HG02840 (cell line): ENCODE results near the gene INAFM2.
A peak's percentile ranks its signal among the peaks of the same experiment; 100 is the strongest.

Experiments used
- ATAC-seq: cut with Tn5 transposase; IDR thresholded peaks from one replicate; pipeline ENCODE4 v1.9.1; 2021; ENCODE audit warnings: mild to moderate bottlenecking, moderate library complexity, moderate number of reproducible peaks; ENCODE audit not compliant: unreplicated experiment, low FRiP score

INAFM2 gene

GRCh38 chr15:40354408-40355171 lies 31.1 kb downstream of the INAFM2 start:
- no peak for ATAC-seq

GRCh38 chr15:40355976-40356585 lies 32.6 kb downstream of the INAFM2 start:
- no peak for ATAC-seq

- no peak for ATAC-seq
Measured at GRCh38 chr15:40357246-40357645, 33.8 kb downstream of the INAFM2 start.

- peak; percentile 87 for ATAC-seq
Measured at GRCh38 chr15:40357723-40358470, 34.4 kb downstream of the INAFM2 start, which contains the start of gene DISP2. Gene DISP2, plus strand, starts transcription at chr15:40358219. Its CDS starts 103 bp downstream, at chr15:40358322.

- peak; percentile 11 for ATAC-seq
Measured at GRCh38 chr15:40358471-40359353, 35.2 kb downstream of the INAFM2 start.

GRCh38 chr15:40360015-40360414 lies 36.5 kb downstream of the INAFM2 start:
- no peak for ATAC-seq

GRCh38 chr15:40361640-40362039 lies 38.1 kb downstream of the INAFM2 start:
- no peak for ATAC-seq

- no peak for ATAC-seq
Measured at GRCh38 chr15:40363611-40364010, 40.1 kb downstream of the INAFM2 start.

GRCh38 chr15:40364251-40364650 lies 40.8 kb downstream of the INAFM2 start:
- no peak for ATAC-seq

GRCh38 chr15:40365016-40365415 lies 41.5 kb downstream of the INAFM2 start:
- ATAC-seq = no peak

- ATAC-seq = no peak
Measured at GRCh38 chr15:40365624-40366456, 42.3 kb downstream of the INAFM2 start.

- ATAC-seq = no peak
Measured at GRCh38 chr15:40366457-40367370, 43.2 kb downstream of the INAFM2 start.

GRCh38 chr15:40367371-40367685 lies 43.8 kb downstream of the INAFM2 start:
- ATAC-seq = no peak

- ATAC-seq = peak; percentile 78
Measured at GRCh38 chr15:40367686-40368611, 44.5 kb downstream of the INAFM2 start.

GRCh38 chr15:40368719-40369473 lies 45.4 kb downstream of the INAFM2 start:
- no peak for ATAC-seq

- no peak for ATAC-seq
Measured at GRCh38 chr15:40369474-40369869, 46.0 kb downstream of the INAFM2 start.

GRCh38 chr15:40369971-40370370 lies 46.5 kb downstream of the INAFM2 start:
- no peak for ATAC-seq
